ENCODE results near the gene TCHP.

- TF ChIP-seq, protein P1, sequence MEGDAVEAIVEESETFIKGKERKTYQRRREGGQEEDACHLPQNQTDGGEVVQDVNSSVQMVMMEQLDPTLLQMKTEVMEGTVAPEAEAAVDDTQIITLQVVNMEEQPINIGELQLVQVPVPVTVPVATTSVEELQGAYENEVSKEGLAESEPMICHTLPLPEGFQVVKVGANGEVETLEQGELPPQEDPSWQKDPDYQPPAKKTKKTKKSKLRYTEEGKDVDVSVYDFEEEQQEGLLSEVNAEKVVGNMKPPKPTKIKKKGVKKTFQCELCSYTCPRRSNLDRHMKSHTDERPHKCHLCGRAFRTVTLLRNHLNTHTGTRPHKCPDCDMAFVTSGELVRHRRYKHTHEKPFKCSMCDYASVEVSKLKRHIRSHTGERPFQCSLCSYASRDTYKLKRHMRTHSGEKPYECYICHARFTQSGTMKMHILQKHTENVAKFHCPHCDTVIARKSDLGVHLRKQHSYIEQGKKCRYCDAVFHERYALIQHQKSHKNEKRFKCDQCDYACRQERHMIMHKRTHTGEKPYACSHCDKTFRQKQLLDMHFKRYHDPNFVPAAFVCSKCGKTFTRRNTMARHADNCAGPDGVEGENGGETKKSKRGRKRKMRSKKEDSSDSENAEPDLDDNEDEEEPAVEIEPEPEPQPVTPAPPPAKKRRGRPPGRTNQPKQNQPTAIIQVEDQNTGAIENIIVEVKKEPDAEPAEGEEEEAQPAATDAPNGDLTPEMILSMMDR (IDR thresholded peaks at IDR 0.05; ENCODE audit: borderline replicate concordance, extremely low read depth, low read length, poor library complexity, severe bottlenecking) = no peak
- TF ChIP-seq EZH2 (IDR thresholded peaks at IDR 0.05; ENCODE audit: borderline replicate concordance, low read depth, low read length, severe bottlenecking) = no peak
Measured at GRCh38 chr12:109860977-109861376, 39.1 kb upstream of the TCHP start.
